Measurements from ENCODE around the gene ETAA1. TPM values are rescaled to one million over a fixed set of nuclear protein-coding genes. Genes with fewer than 3 reads are reported as not detected.

The ETAA1 gene
- total and polyA plus RNA-seq, 2 of the 13 experiments (the other 11 are each of a cell fraction or from before 2014, with no cell fraction given), result 9.1 to 16.2 TPM

- no peak overlapping the region for H3K9ac ChIP-seq (ENCODE audit: insufficient read depth, low read depth, low read length)
- no peaks in the 10 kb centered on the region for H3K4me1 ChIP-seq (ENCODE audit: insufficient read depth, low read length)
- no peak overlapping the region for H3K4me2 ChIP-seq (ENCODE audit: low read depth, low read length)
- no peak for ATAC-seq
- H3K27me3 ChIP-seq (ENCODE audit: control insufficient read depth in 1 of 2, insufficient read depth in 2 of 2, low read length in 2 of 2), result no peaks in the 10 kb centered on the region
- no peaks in the 10 kb centered on the region for H4K20me1 ChIP-seq (ENCODE audit: insufficient read depth, low read length)
- no peak for DNase-seq (ENCODE audit: low spot score)
- no peak overlapping the region for H2AFZ ChIP-seq (ENCODE audit: low read length)
- H3K36me3 ChIP-seq (replicated peaks in 1 of 2; ENCODE audit: control insufficient read depth in 1 of 2, insufficient read depth in 2 of 2, low read length in 2 of 2), result peaks cover 1 to 30% of the 10 kb centered on the region in 2 experiments
- H3K79me2 ChIP-seq (ENCODE audit: insufficient read depth, low read length), result no peaks in the 10 kb centered on the region
- no TSS peak for BruUV-seq (replicated peaks)
- FAIRE-seq, result no peak
- H3K4me3 ChIP-seq (replicated peaks in 1 of 3; ENCODE audit: insufficient read depth in 1 of 3, low read depth in 2 of 3, low read length in 3 of 3), result no peak overlapping the region
- ChIA-PET CTCF (ENCODE audit: low intra/inter-chr PET ratio, low total read pairs) (no interaction called here), POLR2A (no interaction called here)
- in situ Hi-C loops (cut with HindIII; ENCODE audit: extremely low pct_ligation_motif_present, low pct_unique_long_range_greater_than_20kb) (no loop called here), intact Hi-C loops (cut with micrococcal nuclease; ENCODE audit: unreplicated experiment) (no loop called here)
- H3K9me3 ChIP-seq (ENCODE audit: low read length), result no peaks in the 10 kb centered on the region
- H3K27ac ChIP-seq (ENCODE audit: extremely low read length, insufficient read depth, low read length), result no peak overlapping the region
- TF ChIP-seq ZNF768 (CRISPR knock-in tag; IDR thresholded peaks at IDR 0.05), result no peak
- TF ChIP-seq SP1 (IDR thresholded peaks at IDR 0.05), result no peak
- no peak for TF ChIP-seq SP1 (CRISPR knock-in tag; IDR thresholded peaks at IDR 0.05)
- no peak for TF ChIP-seq ZSCAN25 (CRISPR knock-in tag; IDR thresholded peaks at IDR 0.05)
- TF ChIP-seq CCDC6 (CRISPR knock-in tag; IDR thresholded peaks at IDR 0.05), result no peak
- TF ChIP-seq ATF1 (CRISPR knock-in tag; IDR thresholded peaks at IDR 0.05), result no peak
- TF ChIP-seq ONECUT2 (CRISPR knock-in tag; IDR thresholded peaks at IDR 0.05), result no peak
- no peak for TF ChIP-seq NFE2 (CRISPR knock-in tag; IDR thresholded peaks at IDR 0.05)
- no peak for TF ChIP-seq FOXJ3 (CRISPR knock-in tag; IDR thresholded peaks at IDR 0.05; ENCODE audit: borderline replicate concordance)
- TF ChIP-seq ZBTB7A (CRISPR knock-in tag; IDR thresholded peaks at IDR 0.05), result no peak
- TF ChIP-seq RBM39 (IDR thresholded peaks at IDR 0.05; ENCODE audit: low read depth, low read length, poor library complexity, severe bottlenecking), result no peak
- no peak for TF ChIP-seq HOXA9 (CRISPR knock-in tag; IDR thresholded peaks at IDR 0.05; ENCODE audit: borderline replicate concordance)
- TF ChIP-seq SAFB2 (CRISPR knock-in tag; IDR thresholded peaks at IDR 0.05; ENCODE audit: borderline replicate concordance, low read depth), result no peak
- no peak for TF ChIP-seq ZNF589 (CRISPR knock-in tag; conservative IDR thresholded peaks at IDR 0.05)
- no peak for TF ChIP-seq RAD21 (CRISPR knock-in tag; IDR thresholded peaks at IDR 0.05)
- no peak for TF ChIP-seq ZNF274 (CRISPR knock-in tag; IDR thresholded peaks at IDR 0.05)
- no peak for TF ChIP-seq ZNF138 (CRISPR knock-in tag; IDR thresholded peaks at IDR 0.05; ENCODE audit: low read depth)
- TF ChIP-seq HNRNPUL1 (IDR thresholded peaks at IDR 0.05; ENCODE audit: low read depth, low read length), result no peak
These were observed 11.2 kb downstream of the ETAA1 start for GRCh38 chr2:67408346-67408745.

All from HepG2 (cell line).